A673 (cell line): ENCODE results near the gene ITIH1.

ENCODE experiments used
- EZH2 ChIP-seq: fragments of 200-600 bp; sonication (generic); IDR thresholded peaks from 2 replicates; pipeline ENCODE4 v1.6.1; 2017; ENCODE audit warnings: borderline replicate concordance, low read depth, mild to moderate bottlenecking, mixed read lengths, antibody characterized with exemption, low read length; ENCODE audit not compliant: poor library complexity, severe bottlenecking
- TF ChIP-seq, protein P1 (sequence below): fragments of 300-800, 200-600 bp; sonication (generic); conservative IDR thresholded peaks from 2 replicates; pipeline ENCODE4 v1.5.1; 2017; ENCODE audit warnings: low read depth, mild to moderate bottlenecking, antibody characterized with exemption, low read length, moderate library complexity, mixed read lengths

DNA sequence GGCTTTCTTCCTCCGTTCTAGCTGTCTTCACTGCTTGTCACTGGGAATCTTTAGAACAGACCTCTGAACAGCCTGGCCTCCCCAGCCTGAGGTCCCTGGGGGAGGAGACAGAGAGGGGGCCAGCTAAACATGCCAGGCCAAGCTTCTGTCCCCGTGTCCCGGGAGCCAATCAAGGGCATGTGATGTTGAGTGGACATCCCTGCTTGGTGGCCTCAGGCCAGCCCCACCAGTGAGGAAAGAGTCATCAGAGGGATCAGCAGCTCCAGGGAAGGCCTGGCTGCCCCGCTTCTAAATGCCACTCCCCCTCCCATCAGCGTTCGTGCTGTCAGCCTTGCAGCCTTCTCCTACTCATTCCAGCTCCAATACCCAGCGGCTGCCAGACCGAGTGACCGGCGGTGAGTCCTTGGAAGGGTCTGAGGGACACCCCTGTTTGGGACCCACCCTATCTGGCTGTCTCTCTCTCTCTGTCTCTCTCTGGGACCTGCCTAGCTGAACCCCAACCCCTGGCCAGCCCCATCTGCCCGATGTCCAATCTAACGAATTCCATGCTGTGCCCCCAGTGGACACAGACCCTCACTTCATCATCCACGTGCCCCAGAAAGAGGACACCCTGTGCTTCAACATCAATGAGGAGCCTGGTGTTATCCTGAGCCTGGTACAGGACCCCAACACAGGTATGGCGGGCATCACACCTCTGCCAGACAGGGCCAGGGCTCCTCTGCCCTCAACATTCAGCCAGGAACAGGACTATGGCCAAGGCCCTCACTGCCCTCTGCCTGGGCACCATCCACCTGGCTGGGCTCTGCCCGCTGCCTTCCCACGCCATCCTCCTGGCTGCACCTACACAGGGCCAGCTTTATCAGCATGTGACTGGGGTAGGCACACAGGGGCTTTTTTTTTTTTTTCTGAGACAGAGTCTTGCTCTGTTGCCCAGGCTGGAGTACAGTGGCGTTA, 10.6 kb downstream of the ITIH1 start:
- TF ChIP-seq, protein P1, sequence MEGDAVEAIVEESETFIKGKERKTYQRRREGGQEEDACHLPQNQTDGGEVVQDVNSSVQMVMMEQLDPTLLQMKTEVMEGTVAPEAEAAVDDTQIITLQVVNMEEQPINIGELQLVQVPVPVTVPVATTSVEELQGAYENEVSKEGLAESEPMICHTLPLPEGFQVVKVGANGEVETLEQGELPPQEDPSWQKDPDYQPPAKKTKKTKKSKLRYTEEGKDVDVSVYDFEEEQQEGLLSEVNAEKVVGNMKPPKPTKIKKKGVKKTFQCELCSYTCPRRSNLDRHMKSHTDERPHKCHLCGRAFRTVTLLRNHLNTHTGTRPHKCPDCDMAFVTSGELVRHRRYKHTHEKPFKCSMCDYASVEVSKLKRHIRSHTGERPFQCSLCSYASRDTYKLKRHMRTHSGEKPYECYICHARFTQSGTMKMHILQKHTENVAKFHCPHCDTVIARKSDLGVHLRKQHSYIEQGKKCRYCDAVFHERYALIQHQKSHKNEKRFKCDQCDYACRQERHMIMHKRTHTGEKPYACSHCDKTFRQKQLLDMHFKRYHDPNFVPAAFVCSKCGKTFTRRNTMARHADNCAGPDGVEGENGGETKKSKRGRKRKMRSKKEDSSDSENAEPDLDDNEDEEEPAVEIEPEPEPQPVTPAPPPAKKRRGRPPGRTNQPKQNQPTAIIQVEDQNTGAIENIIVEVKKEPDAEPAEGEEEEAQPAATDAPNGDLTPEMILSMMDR: no peak
- no peak for TF ChIP-seq EZH2
